ENCODE data around the gene SYNCRIP. TPM values are rescaled to one million over a fixed set of nuclear protein-coding genes. Genes with fewer than 3 reads are reported as not detected.
A peak's percentile ranks its signal among the peaks of the same experiment; 100 is the strongest.

Gene SYNCRIP
- total RNA-seq, 1 donor from 2014 or later: 136 TPM

DNA sequence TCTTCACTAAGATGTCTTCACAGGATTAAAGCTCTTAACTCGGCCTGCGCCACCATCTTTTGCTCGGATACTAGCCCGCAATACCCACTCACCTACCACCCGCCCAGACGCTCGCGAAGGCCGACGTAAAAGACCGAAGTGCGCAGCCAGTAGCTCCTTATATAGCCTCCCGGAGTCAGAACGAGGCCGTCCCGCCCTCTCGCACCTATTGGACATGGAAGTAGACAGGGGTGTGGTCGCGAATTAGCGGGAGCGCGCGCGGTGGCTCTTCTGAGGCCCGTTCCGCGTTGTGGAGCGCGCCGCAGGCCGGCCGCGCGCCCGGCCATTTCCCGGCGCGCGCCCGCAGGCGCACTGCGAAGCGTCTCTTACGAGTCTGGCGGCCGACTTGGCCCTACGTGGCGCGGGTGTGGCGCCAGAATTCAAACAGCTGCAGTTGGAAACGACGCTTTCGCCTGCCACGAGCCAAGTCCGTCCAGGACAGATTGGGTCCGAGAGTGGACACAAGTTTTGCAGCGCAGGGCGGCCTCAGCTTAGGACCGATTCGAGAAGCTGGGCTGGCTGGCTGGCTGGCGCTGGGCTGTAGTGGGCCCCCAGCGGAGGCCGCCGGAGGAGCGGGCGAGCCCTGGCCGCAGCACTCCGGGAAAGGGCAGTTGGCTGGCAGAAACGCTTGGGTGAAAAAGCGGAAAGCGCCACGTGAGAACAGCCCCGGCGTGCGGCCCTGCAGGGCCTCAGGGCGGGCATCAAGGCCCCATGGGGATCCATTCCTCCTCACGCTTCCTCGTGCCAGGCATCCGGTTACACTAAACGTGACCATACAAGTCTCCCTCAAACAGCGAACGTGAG lies 36.1 kb upstream of the SYNCRIP start:
- Histone ChIP-seq H3K9me3 (ENCODE audit: insufficient read depth, low read depth, low read length) (no peaks in the 10 kb centered on the region), H3K4me3 (ENCODE audit: insufficient read depth, low read depth, low read length) (peak overlapping the region; percentile 100), H3K79me2 (ENCODE audit: insufficient read depth, low read length) (peaks cover 59% of the 10 kb centered on the region), H3K4me1 (ENCODE audit: insufficient read depth, low read length) (peaks cover 7% of the 10 kb centered on the region), H3K36me3 (ENCODE audit: insufficient read depth, low read length) (peaks cover 35% of the 10 kb centered on the region), H2AFZ (ENCODE audit: low read depth, low read length) (peak overlapping the region; percentile 85), H3K27me3 (ENCODE audit: insufficient read depth, low read length) (no peaks in the 10 kb centered on the region), H3K4me2 (ENCODE audit: low read length) (peak overlapping the region; percentile 92), H3K27ac (ENCODE audit: low read depth, low read length) (peak overlapping the region; percentile 92), H4K20me1 (ENCODE audit: insufficient read depth, low read length) (peaks cover 45% of the 10 kb centered on the region), H3K9ac (ENCODE audit: low read length) (peak overlapping the region; percentile 99)
- Mint-ChIP-seq H3K27me3 (ENCODE audit: low read depth, unreplicated experiment) (no peaks in the 10 kb centered on the region), H3K27ac (ENCODE audit: unreplicated experiment) (peak overlapping the region; percentile 99), H3K4me3 (ENCODE audit: unreplicated experiment) (peak overlapping the region; percentile 100), H3K36me3 (ENCODE audit: low read depth, unreplicated experiment) (peaks cover 26% of the 10 kb centered on the region), H3K9me3 (ENCODE audit: unreplicated experiment) (no peaks in the 10 kb centered on the region), H3K4me1 (ENCODE audit: low read depth, unreplicated experiment) (peaks cover 13% of the 10 kb centered on the region)
- DNase-seq (ENCODE audit: low read depth) (peak; percentile 98), FAIRE-seq (no peak)
- no peak for TF ChIP-seq EZH2 (IDR thresholded peaks at IDR 0.05; ENCODE audit: insufficient read depth, low read length)
- TF ChIP-seq, protein P1, sequence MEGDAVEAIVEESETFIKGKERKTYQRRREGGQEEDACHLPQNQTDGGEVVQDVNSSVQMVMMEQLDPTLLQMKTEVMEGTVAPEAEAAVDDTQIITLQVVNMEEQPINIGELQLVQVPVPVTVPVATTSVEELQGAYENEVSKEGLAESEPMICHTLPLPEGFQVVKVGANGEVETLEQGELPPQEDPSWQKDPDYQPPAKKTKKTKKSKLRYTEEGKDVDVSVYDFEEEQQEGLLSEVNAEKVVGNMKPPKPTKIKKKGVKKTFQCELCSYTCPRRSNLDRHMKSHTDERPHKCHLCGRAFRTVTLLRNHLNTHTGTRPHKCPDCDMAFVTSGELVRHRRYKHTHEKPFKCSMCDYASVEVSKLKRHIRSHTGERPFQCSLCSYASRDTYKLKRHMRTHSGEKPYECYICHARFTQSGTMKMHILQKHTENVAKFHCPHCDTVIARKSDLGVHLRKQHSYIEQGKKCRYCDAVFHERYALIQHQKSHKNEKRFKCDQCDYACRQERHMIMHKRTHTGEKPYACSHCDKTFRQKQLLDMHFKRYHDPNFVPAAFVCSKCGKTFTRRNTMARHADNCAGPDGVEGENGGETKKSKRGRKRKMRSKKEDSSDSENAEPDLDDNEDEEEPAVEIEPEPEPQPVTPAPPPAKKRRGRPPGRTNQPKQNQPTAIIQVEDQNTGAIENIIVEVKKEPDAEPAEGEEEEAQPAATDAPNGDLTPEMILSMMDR (IDR thresholded peaks at IDR 0.05; ENCODE audit: insufficient read depth, low read depth, low read length): no peak

DNA sequence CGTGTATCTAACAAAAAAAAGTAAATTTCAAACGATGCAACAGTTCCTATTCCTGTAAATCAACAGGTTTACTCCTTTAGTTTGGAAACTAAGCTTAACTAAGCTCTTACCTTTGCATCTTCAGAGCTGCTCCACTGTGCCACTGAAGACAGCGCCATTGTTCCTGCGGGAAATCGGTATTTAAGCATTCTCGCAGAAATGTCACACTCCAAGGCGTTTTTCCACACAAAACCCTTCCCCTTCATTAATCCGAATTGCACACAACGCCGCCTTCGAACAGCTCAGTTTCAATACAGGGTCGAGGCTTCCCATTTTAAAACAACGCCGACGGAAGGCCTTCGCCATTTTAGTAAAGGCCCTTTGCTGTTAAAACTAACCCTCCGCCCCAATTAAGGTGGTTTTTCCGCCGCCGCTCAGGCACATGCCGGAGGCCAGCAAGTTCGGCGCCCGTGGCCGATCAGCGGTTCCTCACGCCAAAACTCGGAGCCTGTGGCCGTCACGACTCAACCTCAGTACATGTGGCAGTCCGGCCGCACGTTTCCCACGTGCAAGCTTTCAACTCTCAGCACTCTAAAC lies 35.4 kb upstream of the SYNCRIP start:
- Histone ChIP-seq H3K4me1 (ENCODE audit: insufficient read depth, low read length) (peaks cover 7% of the 10 kb centered on the region), H3K9ac (ENCODE audit: low read length) (peak overlapping the region; percentile 99), H4K20me1 (ENCODE audit: insufficient read depth, low read length) (peaks cover 52% of the 10 kb centered on the region), H3K79me2 (ENCODE audit: insufficient read depth, low read length) (peaks cover 66% of the 10 kb centered on the region), H3K4me2 (ENCODE audit: low read length) (peak overlapping the region; percentile 92), H3K9me3 (ENCODE audit: insufficient read depth, low read depth, low read length) (no peaks in the 10 kb centered on the region), H3K4me3 (ENCODE audit: insufficient read depth, low read depth, low read length) (peak overlapping the region; percentile 100), H3K36me3 (ENCODE audit: insufficient read depth, low read length) (peaks cover 35% of the 10 kb centered on the region), H2AFZ (ENCODE audit: low read depth, low read length) (no peak overlapping the region), H3K27ac (ENCODE audit: low read depth, low read length) (peak overlapping the region; percentile 85), H3K27me3 (ENCODE audit: insufficient read depth, low read length) (no peaks in the 10 kb centered on the region)
- H3K36me3 Mint-ChIP-seq (ENCODE audit: low read depth, unreplicated experiment): peaks cover 26% of the 10 kb centered on the region
- H3K4me1 Mint-ChIP-seq (ENCODE audit: low read depth, unreplicated experiment): peaks cover 13% of the 10 kb centered on the region
- no peaks in the 10 kb centered on the region for H3K27me3 Mint-ChIP-seq (ENCODE audit: low read depth, unreplicated experiment)
- no peaks in the 10 kb centered on the region for H3K9me3 Mint-ChIP-seq (ENCODE audit: unreplicated experiment)
- peak overlapping the region; percentile 99 for H3K27ac Mint-ChIP-seq (ENCODE audit: unreplicated experiment)
- peak overlapping the region; percentile 100 for H3K4me3 Mint-ChIP-seq (ENCODE audit: unreplicated experiment)
- TF ChIP-seq, protein P1 (IDR thresholded peaks at IDR 0.05; ENCODE audit: insufficient read depth, low read depth, low read length): no peak
- TF ChIP-seq EZH2 (IDR thresholded peaks at IDR 0.05; ENCODE audit: insufficient read depth, low read length): no peak
- no peak for FAIRE-seq
- no peak for DNase-seq (ENCODE audit: low read depth)
